ENCODE measurements around the gene PARM1. TPM values are rescaled to one million over a fixed set of nuclear protein-coding genes. Genes with fewer than 3 reads are reported as not detected.

PARM1 gene
- total RNA-seq, 4 donors from 2014 or later, result 22.6 to 116 (median 45.5) TPM

DNA sequence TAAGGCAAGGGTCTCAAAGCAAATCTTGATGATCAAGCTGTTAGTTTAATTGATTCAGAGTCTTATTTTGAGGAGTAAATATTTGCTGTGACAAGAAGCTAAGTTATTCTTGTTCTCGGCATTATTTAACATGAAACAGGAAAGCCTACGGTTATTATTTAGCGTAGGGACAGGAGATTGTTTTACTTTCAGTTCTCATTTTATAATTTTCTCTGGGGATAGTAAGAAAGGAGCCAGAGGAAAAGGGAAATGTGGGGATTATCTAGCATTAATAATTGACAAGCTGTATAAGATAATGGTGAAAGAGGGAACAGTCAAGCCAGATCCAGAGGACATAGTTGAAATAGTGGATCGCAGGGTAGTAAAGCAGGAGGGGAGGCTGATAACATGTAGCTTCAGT is 39.7 kb upstream of the PARM1 start:
- no peaks in the 10 kb centered on the region for H3K36me3 ChIP-seq
- no peaks in the 10 kb centered on the region for H3K9me3 ChIP-seq
- DNase-seq, result no peak
- TF ChIP-seq, protein P1, sequence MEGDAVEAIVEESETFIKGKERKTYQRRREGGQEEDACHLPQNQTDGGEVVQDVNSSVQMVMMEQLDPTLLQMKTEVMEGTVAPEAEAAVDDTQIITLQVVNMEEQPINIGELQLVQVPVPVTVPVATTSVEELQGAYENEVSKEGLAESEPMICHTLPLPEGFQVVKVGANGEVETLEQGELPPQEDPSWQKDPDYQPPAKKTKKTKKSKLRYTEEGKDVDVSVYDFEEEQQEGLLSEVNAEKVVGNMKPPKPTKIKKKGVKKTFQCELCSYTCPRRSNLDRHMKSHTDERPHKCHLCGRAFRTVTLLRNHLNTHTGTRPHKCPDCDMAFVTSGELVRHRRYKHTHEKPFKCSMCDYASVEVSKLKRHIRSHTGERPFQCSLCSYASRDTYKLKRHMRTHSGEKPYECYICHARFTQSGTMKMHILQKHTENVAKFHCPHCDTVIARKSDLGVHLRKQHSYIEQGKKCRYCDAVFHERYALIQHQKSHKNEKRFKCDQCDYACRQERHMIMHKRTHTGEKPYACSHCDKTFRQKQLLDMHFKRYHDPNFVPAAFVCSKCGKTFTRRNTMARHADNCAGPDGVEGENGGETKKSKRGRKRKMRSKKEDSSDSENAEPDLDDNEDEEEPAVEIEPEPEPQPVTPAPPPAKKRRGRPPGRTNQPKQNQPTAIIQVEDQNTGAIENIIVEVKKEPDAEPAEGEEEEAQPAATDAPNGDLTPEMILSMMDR (IDR thresholded peaks at IDR 0.05), result no peak
- no peak for TF ChIP-seq POLR2A (IDR thresholded peaks at IDR 0.05)
- intact Hi-C loops (cut with DNase I; ENCODE audit: low total_unique reads), result no loop called here
- no peak overlapping the region for H3K27ac ChIP-seq
- H3K4me1 ChIP-seq, result no peaks in the 10 kb centered on the region
- H3K27me3 ChIP-seq, result no peaks in the 10 kb centered on the region
- H3K4me3 ChIP-seq, result no peak overlapping the region

DNA sequence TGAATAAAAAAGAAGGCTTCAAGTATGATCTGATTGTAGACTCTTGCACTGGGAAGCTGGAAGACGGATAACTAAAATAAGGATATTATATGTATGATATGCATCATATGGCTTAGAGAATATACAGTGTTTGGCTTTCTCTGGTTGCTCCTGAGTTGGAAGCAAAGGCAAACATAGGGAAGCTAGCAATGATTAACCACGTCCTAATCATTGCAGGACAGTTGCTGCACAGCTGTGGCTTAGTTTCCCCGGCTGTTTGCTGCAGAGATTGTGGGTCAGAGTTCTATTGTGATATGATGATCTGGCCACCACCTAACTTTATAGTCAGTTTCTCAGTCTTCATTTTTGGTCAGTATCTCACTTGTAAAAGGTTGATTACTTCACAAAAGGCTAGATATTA is 36.3 kb upstream of the PARM1 start:
- DNase-seq, result no peak
- intact Hi-C loops (cut with DNase I; ENCODE audit: low total_unique reads), result no loop called here
- no peak overlapping the region for H3K4me3 ChIP-seq
- H3K27me3 ChIP-seq, result no peaks in the 10 kb centered on the region
- H3K9me3 ChIP-seq, result no peaks in the 10 kb centered on the region
- no peak for TF ChIP-seq POLR2A (IDR thresholded peaks at IDR 0.05)
- TF ChIP-seq, protein P1 (IDR thresholded peaks at IDR 0.05), result no peak
- H3K36me3 ChIP-seq, result no peaks in the 10 kb centered on the region
- no peaks in the 10 kb centered on the region for H3K4me1 ChIP-seq
- no peak overlapping the region for H3K27ac ChIP-seq

DNA sequence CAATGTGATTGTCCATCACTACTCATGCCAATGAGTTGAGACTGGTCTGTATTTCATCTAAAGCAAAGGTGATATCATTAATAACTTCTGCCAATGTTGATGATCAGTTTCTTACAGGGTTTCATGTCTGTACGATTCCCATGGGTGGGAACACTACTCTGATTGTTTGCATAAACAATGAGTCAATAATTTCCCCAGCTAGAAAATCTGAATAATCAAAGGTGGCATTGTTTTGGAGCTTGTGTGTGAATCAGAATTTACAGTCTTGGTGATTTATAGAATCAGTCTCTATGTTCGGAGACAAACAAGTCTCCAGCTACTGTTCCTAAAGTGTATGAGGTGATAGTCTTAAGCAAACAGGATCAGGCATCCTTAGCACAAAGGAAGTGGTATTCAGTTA is 35.5 kb upstream of the PARM1 start:
- Histone ChIP-seq H3K4me1 (no peaks in the 10 kb centered on the region), H3K36me3 (no peaks in the 10 kb centered on the region), H3K4me3 (no peak overlapping the region), H3K27me3 (no peaks in the 10 kb centered on the region), H3K27ac (no peak overlapping the region), H3K9me3 (no peaks in the 10 kb centered on the region)
- no peak for DNase-seq
- intact Hi-C loops (cut with DNase I; ENCODE audit: low total_unique reads), result no loop called here
- TF ChIP-seq POLR2A (IDR thresholded peaks at IDR 0.05), result no peak
- TF ChIP-seq, protein P1 (IDR thresholded peaks at IDR 0.05), result no peak

DNA sequence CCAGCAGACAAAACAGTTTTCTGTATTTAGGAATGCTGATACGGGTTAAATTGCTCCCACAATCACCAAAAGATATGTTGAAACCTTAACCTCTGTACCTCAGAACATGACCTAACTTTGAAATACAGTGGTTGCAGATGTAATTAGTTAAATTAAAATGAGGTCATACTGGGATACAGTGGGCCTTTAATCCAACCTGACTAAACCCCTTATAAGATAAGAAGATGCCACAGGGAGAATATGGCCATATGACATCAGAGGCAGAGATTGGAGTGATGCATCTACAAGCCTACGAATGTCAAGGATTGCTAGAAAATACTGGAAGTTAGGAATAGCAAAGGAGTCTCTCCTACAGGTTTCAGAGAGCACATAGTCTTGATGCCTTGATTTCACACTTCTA is 32.1 kb upstream of the PARM1 start:
- Histone ChIP-seq H3K4me3 (no peak overlapping the region), H3K27me3 (no peaks in the 10 kb centered on the region), H3K4me1 (no peaks in the 10 kb centered on the region), H3K36me3 (no peaks in the 10 kb centered on the region), H3K27ac (no peak overlapping the region), H3K9me3 (no peaks in the 10 kb centered on the region)
- no peak for TF ChIP-seq POLR2A (IDR thresholded peaks at IDR 0.05)
- TF ChIP-seq, protein P1 (IDR thresholded peaks at IDR 0.05), result no peak
- intact Hi-C loops (cut with DNase I; ENCODE audit: low total_unique reads), result no loop called here
- no peak for DNase-seq

DNA sequence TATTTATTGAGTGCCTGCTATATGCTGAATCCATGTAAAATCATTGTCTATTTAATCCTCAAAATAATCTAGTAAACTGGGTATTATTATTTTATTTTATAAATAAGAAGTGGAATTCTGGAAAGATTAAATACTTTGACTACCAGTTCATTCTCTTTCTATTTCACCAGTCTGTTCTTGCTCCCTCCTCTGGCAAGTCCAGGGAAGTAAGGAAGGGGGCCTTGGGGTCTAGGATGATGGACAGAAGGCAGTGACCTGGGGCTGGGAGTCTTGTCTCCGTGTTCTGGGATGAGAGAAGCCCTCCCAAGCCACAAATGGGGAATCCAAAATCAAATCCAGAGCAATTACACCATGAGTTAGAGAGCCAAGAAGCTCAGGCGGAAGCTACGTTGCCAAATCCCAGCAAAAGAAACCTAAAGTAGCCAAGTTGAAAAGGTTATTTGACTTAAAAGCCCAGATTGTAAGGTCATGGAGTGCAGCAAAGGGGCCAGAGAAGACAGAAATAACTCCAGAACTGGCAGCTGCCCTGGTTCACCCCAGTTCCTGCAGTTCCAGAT is 28.3 kb upstream of the PARM1 start:
- Histone ChIP-seq H3K36me3 (no peaks in the 10 kb centered on the region), H3K9me3 (no peaks in the 10 kb centered on the region), H3K27ac (no peak overlapping the region), H3K4me3 (no peak overlapping the region), H3K4me1 (no peaks in the 10 kb centered on the region), H3K27me3 (no peaks in the 10 kb centered on the region)
- intact Hi-C loops (cut with DNase I; ENCODE audit: low total_unique reads), result no loop called here
- DNase-seq, result no peak
- TF ChIP-seq POLR2A (IDR thresholded peaks at IDR 0.05), result no peak
- TF ChIP-seq, protein P1 (IDR thresholded peaks at IDR 0.05), result no peak
